Ishikawa (cell line): ENCODE results near the gene RAB44.

Source experiments
- EGR1 ChIP-seq: IDR thresholded peaks from 2 replicates; pipeline ENCODE4 v1.6.1; 2012
- EP300 ChIP-seq: IDR thresholded peaks from 2 replicates; pipeline ENCODE4 v1.6.1; 2012; ENCODE audit warnings: borderline replicate concordance
- TF ChIP-seq, protein P1 (sequence below): IDR thresholded peaks from 2 replicates; pipeline ENCODE4 v1.6.1; 2012; ENCODE audit warnings: low read depth, mild to moderate bottlenecking

DNA sequence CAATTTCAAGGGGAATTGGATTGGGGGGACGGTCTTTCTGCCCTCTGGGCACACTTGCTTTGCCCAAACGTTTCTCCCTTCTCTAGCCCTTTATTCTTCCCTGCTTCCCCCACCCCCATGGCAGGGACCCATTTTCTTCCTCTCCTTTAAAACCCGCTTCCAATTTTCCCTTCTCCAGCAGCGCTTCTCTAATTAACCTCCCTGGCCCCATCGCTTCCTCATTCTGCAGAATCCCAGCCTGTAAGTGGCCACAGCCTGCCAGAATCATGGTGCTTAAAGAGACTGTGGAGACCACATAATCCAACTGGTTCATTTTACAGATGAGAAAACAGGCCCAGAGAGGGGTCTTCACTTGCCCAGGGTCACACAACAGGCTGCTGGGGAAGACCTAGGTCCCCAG is 80.2 kb downstream of the RAB44 start:
- no peak for TF ChIP-seq EGR1
- TF ChIP-seq EP300, result no peak
- TF ChIP-seq, protein P1, sequence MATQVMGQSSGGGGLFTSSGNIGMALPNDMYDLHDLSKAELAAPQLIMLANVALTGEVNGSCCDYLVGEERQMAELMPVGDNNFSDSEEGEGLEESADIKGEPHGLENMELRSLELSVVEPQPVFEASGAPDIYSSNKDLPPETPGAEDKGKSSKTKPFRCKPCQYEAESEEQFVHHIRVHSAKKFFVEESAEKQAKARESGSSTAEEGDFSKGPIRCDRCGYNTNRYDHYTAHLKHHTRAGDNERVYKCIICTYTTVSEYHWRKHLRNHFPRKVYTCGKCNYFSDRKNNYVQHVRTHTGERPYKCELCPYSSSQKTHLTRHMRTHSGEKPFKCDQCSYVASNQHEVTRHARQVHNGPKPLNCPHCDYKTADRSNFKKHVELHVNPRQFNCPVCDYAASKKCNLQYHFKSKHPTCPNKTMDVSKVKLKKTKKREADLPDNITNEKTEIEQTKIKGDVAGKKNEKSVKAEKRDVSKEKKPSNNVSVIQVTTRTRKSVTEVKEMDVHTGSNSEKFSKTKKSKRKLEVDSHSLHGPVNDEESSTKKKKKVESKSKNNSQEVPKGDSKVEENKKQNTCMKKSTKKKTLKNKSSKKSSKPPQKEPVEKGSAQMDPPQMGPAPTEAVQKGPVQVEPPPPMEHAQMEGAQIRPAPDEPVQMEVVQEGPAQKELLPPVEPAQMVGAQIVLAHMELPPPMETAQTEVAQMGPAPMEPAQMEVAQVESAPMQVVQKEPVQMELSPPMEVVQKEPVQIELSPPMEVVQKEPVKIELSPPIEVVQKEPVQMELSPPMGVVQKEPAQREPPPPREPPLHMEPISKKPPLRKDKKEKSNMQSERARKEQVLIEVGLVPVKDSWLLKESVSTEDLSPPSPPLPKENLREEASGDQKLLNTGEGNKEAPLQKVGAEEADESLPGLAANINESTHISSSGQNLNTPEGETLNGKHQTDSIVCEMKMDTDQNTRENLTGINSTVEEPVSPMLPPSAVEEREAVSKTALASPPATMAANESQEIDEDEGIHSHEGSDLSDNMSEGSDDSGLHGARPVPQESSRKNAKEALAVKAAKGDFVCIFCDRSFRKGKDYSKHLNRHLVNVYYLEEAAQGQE, result no peak
